ENCODE measurements around the gene RNF41.

GRCh38 chr12:56163533-56164344 lies 58.0 kb downstream of the RNF41 start:
- no peak for TF ChIP-seq CTCF (IDR thresholded peaks at IDR 0.05; ENCODE audit: low read depth, low read length, poor library complexity, severe bottlenecking)
- no peak for TF ChIP-seq EZH2phosphoT487 (IDR thresholded peaks at IDR 0.05; ENCODE audit: borderline replicate concordance, low read length)
